Fibroblast of villous mesenchyme (primary cell): ENCODE measurements around the gene TTC36. TPM values are rescaled to one million over a fixed set of nuclear protein-coding genes. Genes with fewer than 3 reads are reported as not detected.

Experiments used
- DNase-seq: peaks from one replicate; pipeline ENCODE4 v3.0.0-alpha.2; 2010; ENCODE audit warnings: low read depth
- H3K4me3 ChIP-seq: 2 replicates; pipeline ENCODE4 v1.5.1; 2011; ENCODE audit warnings: low read depth, mild to moderate bottlenecking, low read length
- CTCF ChIP-seq: IDR thresholded peaks from 2 replicates; pipeline ENCODE4 v1.5.1; 2012; ENCODE audit warnings: low read depth, mild to moderate bottlenecking, low read length; ENCODE audit not compliant: insufficient read depth
- total RNA-seq: library from RNA; depleted of rRNA; stranded (reverse); fragments of >200 nt; gene quantifications from 2 replicates; pipeline ENCODE4 v1.2.3, GENCODE V29; 2012

TTC36 gene
- total RNA-seq, 1 donor = 1.7 TPM

GRCh38 chr11:118503216-118503615, 24.1 kb upstream of the TTC36 start:
- H3K4me3 ChIP-seq = no peak overlapping the region
- no peak for TF ChIP-seq CTCF

GRCh38 chr11:118511601-118512000, 15.7 kb upstream of the TTC36 start:
- no peak for DNase-seq
- TF ChIP-seq CTCF = no peak
- H3K4me3 ChIP-seq = no peak overlapping the region

More at GRCh38 chr11:118503216-118503615, 24.1 kb upstream of the TTC36 start:
- DNase-seq = no peak

GRCh38 chr11:118514103-118514502, 13.2 kb upstream of the TTC36 start:
- no peak overlapping the region for H3K4me3 ChIP-seq
- DNase-seq = no peak
- TF ChIP-seq CTCF = no peak

DNA sequence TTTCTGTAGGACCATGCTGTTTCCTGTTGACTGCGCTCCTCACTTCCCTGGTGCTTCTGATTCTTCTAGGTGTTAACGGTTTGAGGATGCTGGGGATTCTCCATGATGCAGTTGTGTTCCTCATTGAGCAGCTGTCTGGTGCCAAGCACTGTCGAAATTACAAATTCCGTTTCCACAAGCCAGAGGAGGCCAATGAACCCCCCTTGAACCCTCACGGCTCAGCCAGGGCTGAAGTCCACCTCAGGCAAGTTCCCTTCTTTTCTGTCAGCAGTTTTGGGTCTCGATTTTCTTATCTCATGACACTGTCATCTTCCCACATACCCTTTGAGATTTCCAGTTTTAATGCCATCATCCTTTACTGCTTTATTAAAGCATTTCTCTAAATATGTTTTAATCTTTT, 7.7 kb upstream of the TTC36 start:
- DNase-seq = no peak
- no peak overlapping the region for H3K4me3 ChIP-seq
- TF ChIP-seq CTCF = no peak

DNA sequence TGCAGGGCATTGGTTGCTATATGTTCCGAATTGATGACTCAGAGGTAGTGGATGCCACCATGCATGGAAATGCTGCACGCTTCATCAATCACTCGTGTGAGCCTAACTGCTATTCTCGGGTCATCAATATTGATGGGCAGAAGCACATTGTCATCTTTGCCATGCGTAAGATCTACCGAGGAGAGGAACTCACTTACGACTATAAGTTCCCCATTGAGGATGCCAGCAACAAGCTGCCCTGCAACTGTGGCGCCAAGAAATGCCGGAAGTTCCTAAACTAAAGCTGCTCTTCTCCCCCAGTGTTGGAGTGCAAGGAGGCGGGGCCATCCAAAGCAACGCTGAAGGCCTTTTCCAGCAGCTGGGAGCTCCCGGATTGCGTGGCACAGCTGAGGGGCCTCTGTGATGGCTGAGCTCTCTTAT, 5.4 kb upstream of the TTC36 start:
- TF ChIP-seq CTCF = no peak
- DNase-seq = no peak
- no peak overlapping the region for H3K4me3 ChIP-seq

DNA sequence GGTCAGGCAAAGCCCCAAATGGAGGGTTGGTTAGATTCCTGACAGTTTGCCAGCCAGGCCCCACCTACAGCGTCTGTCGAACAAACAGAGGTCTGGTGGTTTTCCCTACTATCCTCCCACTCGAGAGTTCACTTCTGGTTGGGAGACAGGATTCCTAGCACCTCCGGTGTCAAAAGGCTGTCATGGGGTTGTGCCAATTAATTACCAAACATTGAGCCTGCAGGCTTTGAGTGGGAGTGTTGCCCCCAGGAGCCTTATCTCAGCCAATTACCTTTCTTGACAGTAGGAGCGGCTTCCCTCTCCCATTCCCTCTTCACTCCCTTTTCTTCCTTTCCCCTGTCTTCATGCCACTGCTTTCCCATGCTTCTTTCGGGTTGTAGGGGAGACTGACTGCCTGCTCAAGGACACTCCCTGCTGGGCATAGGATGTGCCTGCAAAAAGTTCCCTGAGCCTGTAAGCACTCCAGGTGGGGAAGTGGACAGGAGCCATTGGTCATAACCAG, 4.7 kb upstream of the TTC36 start:
- H3K4me3 ChIP-seq = no peak overlapping the region
- peak; percentile 41 for DNase-seq
- peak; percentile 56 for TF ChIP-seq CTCF

- TF ChIP-seq CTCF = no peak
- no peak overlapping the region for H3K4me3 ChIP-seq
- no peak for DNase-seq
Measured at GRCh38 chr11:118524356-118524755, 2.9 kb upstream of the TTC36 start.
